Caco-2 (cell line): ENCODE data around the gene CALR. TPM values are rescaled to one million over a fixed set of nuclear protein-coding genes. Genes with fewer than 3 reads are reported as not detected.
"Not testable (repeated sequence)": the region's sequence is repeated elsewhere in the genome, so short reads cannot be mapped to it uniquely, and the experiment has no call there.

Experiments
- BruUV-seq: library from RNA; stranded (reverse); fragments of 400-500 nt; replicated peaks from 2 replicates; lab custom pipeline; 2021; lab: Mats Ljungman, UMichigan
- CTCF ChIA-PET: fragments of 300-600 bp; sonication (Branson Sonifier 250); formaldehyde crosslinking; loops from one replicate; lab custom pipeline; 2022; ENCODE audit warnings: antibody characterized with exemption; lab: Charles Lee
- POLR2A ChIA-PET: fragments of 300-600 bp; sonication (Branson Sonifier 250); formaldehyde crosslinking; loops from one replicate; lab custom pipeline; 2022; ENCODE audit warnings: antibody characterized with exemption; lab: Charles Lee
- DNase-seq, 2 experiments: peaks; one replicate each; pipeline versions ENCODE4 v3.0.0 to v3.0.0-alpha.2; 2020 to 2022
- H3K27me3 ChIP-seq: replicated peaks from 2 replicates; pipeline ENCODE4 v1.6.0; 2011; ENCODE audit warnings: low read length; ENCODE audit not compliant: control insufficient read depth, insufficient read depth
- H3K36me3 ChIP-seq: 2 replicates; pipeline ENCODE4 v1.5.1; 2011; ENCODE audit warnings: low read length; ENCODE audit not compliant: control insufficient read depth, insufficient read depth
- H3K4me1 ChIP-seq: fragments of 250-450 bp; sonication (Bioruptor Pico); 2 replicates; pipeline ENCODE4 v1.5.1; 2020; ENCODE audit warnings: mild to moderate bottlenecking
- H3K4me3 ChIP-seq: 2 replicates; pipeline ENCODE4 v1.5.1; 2011; ENCODE audit warnings: low read depth, mild to moderate bottlenecking, control low read depth, low read length
- H3K9me3 ChIP-seq: fragments of 250-450 bp; sonication (Bioruptor Pico); 2 replicates; pipeline ENCODE4 v1.5.1; 2020; ENCODE audit warnings: mild to moderate bottlenecking, moderate library complexity
- H3K27ac Mint-ChIP-seq: one replicate; pipeline ENCODE4 v1.8.0; 2022; ENCODE audit warnings: mixed read lengths; ENCODE audit not compliant: unreplicated experiment
- H3K27me3 Mint-ChIP-seq: one replicate; pipeline ENCODE4 v1.8.0; 2022; ENCODE audit warnings: mixed read lengths; ENCODE audit not compliant: insufficient read depth, unreplicated experiment
- H3K36me3 Mint-ChIP-seq: one replicate; pipeline ENCODE4 v1.8.0; 2022; ENCODE audit warnings: mild to moderate bottlenecking, mixed read lengths; ENCODE audit not compliant: insufficient read depth, unreplicated experiment
- H3K4me1 Mint-ChIP-seq: one replicate; pipeline ENCODE4 v1.8.0; 2022; ENCODE audit warnings: low read depth, mixed read lengths; ENCODE audit not compliant: unreplicated experiment
- H3K4me3 Mint-ChIP-seq: one replicate; pipeline ENCODE4 v1.8.0; 2022; ENCODE audit warnings: mild to moderate bottlenecking, moderate library complexity, mixed read lengths; ENCODE audit not compliant: unreplicated experiment
- H3K9me3 Mint-ChIP-seq: one replicate; pipeline ENCODE4 v1.8.0; 2022; ENCODE audit warnings: mixed read lengths; ENCODE audit not compliant: unreplicated experiment
- intact Hi-C: fragments of 100-400 bp; cut with micrococcal nuclease; formaldehyde crosslinking; loops from one replicate; pipeline ENCODE4 v1.10.0; 2022; ENCODE audit not compliant: unreplicated experiment
- total RNA-seq: library from RNA; stranded (reverse); gene quantifications from 2 replicates; pipeline ENCODE4 v1.2.3, GENCODE V29; 2022
- TF ChIP-seq, protein P1 (sequence below), 2 experiments: fragments of 200-600 bp in 1 of 2; IDR thresholded peaks; 1 replicate in 1 of 2; 2 replicates in 1 of 2; pipeline versions ENCODE4 v1.5.1 to v1.8.0; 2011 to 2022; ENCODE audit warnings: antibody characterized with exemption in 1 of 2, control low read depth in 1 of 2, inconsistent platforms in 1 of 2, low read depth in 1 of 2, low read length in 1 of 2, mild to moderate bottlenecking in 1 of 2, moderate library complexity in 1 of 2; ENCODE audit not compliant: insufficient read depth in 1 of 2, severe bottlenecking in 1 of 2, unreplicated experiment in 1 of 2

The CALR gene
- total RNA-seq, 1 experiment from 2014 or later: 707 TPM

DNA sequence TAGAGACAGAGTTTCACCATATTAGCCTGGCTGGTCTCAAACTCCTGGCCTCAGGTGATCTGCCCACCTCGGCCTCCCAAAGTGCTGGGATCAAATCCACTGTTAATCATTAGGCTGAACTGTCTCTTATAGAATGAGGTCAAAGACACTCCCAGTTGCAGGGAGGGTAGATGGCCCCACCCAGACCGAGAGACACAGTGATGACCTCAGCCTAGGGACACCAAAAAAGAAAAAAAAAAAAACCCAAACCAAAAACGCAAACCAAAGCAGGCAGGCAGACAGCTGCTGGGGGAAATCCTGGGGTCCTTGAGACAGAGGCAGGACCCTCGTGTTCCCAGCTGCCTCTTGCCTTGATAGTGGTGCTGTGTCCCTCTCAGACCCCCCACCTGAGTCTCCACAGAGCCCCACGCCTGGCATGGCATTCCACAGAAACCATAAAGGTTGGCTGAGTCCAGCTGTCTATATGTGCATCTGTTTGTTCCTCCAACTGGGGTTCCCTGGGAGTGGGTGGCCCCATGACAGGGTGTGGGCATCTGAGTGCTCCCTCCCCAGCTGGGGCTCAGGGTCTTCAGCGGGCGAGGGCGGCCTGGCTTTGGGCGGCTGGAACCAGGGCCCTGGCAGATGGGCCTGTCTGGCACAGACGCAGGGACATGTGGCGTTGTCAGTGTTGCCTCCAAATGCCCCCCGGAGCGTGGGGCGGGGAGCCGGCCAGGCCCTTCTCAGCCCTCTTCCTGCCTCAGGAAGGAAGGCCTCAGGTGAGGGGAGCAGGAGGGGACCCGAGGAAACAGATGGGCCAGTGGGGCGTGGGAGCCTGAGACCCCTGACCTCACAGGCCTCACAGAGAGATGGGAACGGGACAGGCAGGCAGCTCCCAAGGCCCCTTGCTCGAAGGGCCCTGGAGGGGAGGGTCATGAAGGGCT, 36.2 kb downstream of the CALR start:
- DNase-seq: no peak
- Mint-ChIP-seq H3K27ac (no peak overlapping the region), H3K4me3 (no peak overlapping the region), H3K27me3 (no peaks in the 10 kb centered on the region), H3K36me3 (no peaks in the 10 kb centered on the region), H3K9me3 (no peaks in the 10 kb centered on the region), H3K4me1 (peaks cover 7% of the 10 kb centered on the region)
- Histone ChIP-seq H3K4me1 (no peaks in the 10 kb centered on the region), H3K36me3 (no peaks in the 10 kb centered on the region), H3K4me3 (no peak overlapping the region), H3K27me3 (no peaks in the 10 kb centered on the region), H3K9me3 (no peaks in the 10 kb centered on the region)
- no TSS peak for BruUV-seq
- TF ChIP-seq, protein P1, sequence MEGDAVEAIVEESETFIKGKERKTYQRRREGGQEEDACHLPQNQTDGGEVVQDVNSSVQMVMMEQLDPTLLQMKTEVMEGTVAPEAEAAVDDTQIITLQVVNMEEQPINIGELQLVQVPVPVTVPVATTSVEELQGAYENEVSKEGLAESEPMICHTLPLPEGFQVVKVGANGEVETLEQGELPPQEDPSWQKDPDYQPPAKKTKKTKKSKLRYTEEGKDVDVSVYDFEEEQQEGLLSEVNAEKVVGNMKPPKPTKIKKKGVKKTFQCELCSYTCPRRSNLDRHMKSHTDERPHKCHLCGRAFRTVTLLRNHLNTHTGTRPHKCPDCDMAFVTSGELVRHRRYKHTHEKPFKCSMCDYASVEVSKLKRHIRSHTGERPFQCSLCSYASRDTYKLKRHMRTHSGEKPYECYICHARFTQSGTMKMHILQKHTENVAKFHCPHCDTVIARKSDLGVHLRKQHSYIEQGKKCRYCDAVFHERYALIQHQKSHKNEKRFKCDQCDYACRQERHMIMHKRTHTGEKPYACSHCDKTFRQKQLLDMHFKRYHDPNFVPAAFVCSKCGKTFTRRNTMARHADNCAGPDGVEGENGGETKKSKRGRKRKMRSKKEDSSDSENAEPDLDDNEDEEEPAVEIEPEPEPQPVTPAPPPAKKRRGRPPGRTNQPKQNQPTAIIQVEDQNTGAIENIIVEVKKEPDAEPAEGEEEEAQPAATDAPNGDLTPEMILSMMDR (IDR thresholded peaks at IDR 0.05; ENCODE audit: insufficient read depth in 1 of 2, low read depth in 1 of 2, low read length in 1 of 2, severe bottlenecking in 1 of 2, unreplicated experiment in 1 of 2): no peak
- ChIA-PET CTCF (interaction anchor here (1.6 kb wide), 1 partner anchor 9 kb away, joined by 8 read pairs; no protein-coding TSS in a partner anchor), POLR2A (no interaction called here)
- intact Hi-C loops: no loop called here

DNA sequence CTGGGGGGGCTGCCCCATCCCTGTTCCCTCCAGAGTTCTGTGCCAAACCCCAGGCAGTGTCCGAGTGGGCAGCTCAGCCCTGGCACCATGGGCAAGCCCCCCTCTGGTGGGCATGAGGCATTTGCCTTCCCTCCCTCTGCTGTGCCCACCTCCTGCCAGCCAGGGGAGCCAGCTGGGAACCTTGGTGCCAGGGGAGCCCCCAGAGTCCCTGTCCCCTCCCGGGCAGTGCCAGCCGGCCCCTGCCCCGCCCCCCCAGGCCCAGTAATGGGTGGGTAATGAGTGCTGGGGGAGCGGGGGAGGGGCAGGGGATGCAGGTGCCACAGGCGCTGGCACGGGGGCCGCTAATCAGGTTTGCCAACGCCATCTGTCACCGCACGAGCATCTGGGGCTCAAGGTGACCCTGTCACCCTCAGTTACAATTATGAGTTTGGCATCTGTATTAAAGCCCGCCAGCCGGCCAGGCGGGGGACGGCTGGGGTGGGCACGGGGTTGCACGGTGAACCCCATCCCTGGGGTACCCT, 36.9 kb downstream of the CALR start:
- H3K4me1 ChIP-seq: no peaks in the 10 kb centered on the region
- H3K27me3 ChIP-seq: no peaks in the 10 kb centered on the region
- H3K36me3 ChIP-seq: no peaks in the 10 kb centered on the region
- BruUV-seq: no TSS peak
- TF ChIP-seq, protein P1 (IDR thresholded peaks at IDR 0.05; ENCODE audit: insufficient read depth in 1 of 2, low read depth in 1 of 2, low read length in 1 of 2, severe bottlenecking in 1 of 2, unreplicated experiment in 1 of 2): no peak
- H3K9me3 ChIP-seq: no peaks in the 10 kb centered on the region
- peaks cover 7% of the 10 kb centered on the region for H3K4me1 Mint-ChIP-seq
- H3K27ac Mint-ChIP-seq: no peak overlapping the region
- intact Hi-C loops: no loop called here
- ChIA-PET CTCF (interaction anchor here (1.6 to 3.0 kb wide), 2 partner anchors 10 to 11 kb away, joined by 8 to 58 read pairs; no protein-coding TSS in a partner anchor), POLR2A (no interaction called here)
- H3K4me3 Mint-ChIP-seq: no peak overlapping the region
- no peaks in the 10 kb centered on the region for H3K27me3 Mint-ChIP-seq
- no peak for DNase-seq
- no peaks in the 10 kb centered on the region for H3K36me3 Mint-ChIP-seq
- H3K9me3 Mint-ChIP-seq: no peaks in the 10 kb centered on the region
- H3K4me3 ChIP-seq: no peak overlapping the region

DNA sequence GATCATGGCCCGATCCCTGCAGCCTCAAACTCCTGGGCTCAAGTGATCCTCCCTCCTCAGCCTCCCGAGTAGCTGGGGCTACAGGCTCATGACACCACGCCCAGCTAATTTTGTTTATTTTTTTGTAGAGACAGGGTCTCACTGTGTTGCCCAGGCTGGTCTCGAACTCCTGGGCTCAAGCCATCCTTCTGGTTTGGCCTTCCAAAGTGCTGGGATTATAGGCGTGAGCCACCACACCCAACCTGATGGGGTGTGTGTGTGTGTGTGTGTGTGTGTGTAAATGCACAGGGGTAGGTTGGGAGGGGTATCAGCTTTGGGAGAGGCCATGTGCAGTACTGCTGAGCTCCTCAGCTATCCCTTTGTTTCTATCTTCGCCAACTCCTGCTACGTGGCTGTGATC, 37.7 kb downstream of the CALR start:
- intact Hi-C loops: loop anchor here (2.0 kb wide), 1 partner anchor 61 kb away; no protein-coding TSS in a partner anchor
- BruUV-seq, POLR2A ChIA-PET: not testable (repeated sequence)

More for the DNA sequence above, 37.7 kb downstream of the CALR start:
- not testable (repeated sequence) for H3K4me1 ChIP-seq, H3K27ac Mint-ChIP-seq, H3K9me3 ChIP-seq, H3K27me3 ChIP-seq, H3K4me3 ChIP-seq, DNase-seq, H3K4me1 Mint-ChIP-seq, H3K9me3 Mint-ChIP-seq, H3K4me3 Mint-ChIP-seq, H3K27me3 Mint-ChIP-seq, H3K36me3 Mint-ChIP-seq, H3K36me3 ChIP-seq
- CTCF ChIA-PET: interaction anchor here (0.7 to 3.8 kb wide), 4 partner anchors 9 to 183 kb away, joined by 3 to 64 read pairs (median 32); no protein-coding TSS in a partner anchor
